Mucosa of stomach (tissue), 1 donor: ENCODE results near the gene ARHGEF26.
"Not testable (repeated sequence)": the region's sequence is repeated elsewhere in the genome, so short reads cannot be mapped to it uniquely, and the experiment has no call there.

Experiments
- H3K27me3 ChIP-seq: one replicate; pipeline ENCODE4 v1.7.0; 2013; ENCODE audit warnings: mild to moderate bottlenecking, low read length; ENCODE audit not compliant: control insufficient read depth, insufficient read depth
- H3K36me3 ChIP-seq: one replicate; pipeline ENCODE4 v1.7.0; 2013; ENCODE audit warnings: low read length; ENCODE audit not compliant: control insufficient read depth, insufficient read depth
- H3K4me1 ChIP-seq: one replicate; pipeline ENCODE4 v1.7.0; 2013; ENCODE audit warnings: mild to moderate bottlenecking, low read length; ENCODE audit not compliant: control insufficient read depth, insufficient read depth
- H3K4me3 ChIP-seq: one replicate; pipeline ENCODE4 v1.7.0; 2013; ENCODE audit warnings: low read length
- H3K9ac ChIP-seq: one replicate; pipeline ENCODE4 v1.7.0; 2013; ENCODE audit warnings: mild to moderate bottlenecking, low read length, moderate library complexity
- H3K9me3 ChIP-seq: one replicate; pipeline ENCODE4 v1.7.0; 2013; ENCODE audit warnings: mild to moderate bottlenecking, low read length, moderate library complexity; ENCODE audit not compliant: control insufficient read depth
- donor health status: Pancreatic carcinoma.

Gene ARHGEF26, protein sequence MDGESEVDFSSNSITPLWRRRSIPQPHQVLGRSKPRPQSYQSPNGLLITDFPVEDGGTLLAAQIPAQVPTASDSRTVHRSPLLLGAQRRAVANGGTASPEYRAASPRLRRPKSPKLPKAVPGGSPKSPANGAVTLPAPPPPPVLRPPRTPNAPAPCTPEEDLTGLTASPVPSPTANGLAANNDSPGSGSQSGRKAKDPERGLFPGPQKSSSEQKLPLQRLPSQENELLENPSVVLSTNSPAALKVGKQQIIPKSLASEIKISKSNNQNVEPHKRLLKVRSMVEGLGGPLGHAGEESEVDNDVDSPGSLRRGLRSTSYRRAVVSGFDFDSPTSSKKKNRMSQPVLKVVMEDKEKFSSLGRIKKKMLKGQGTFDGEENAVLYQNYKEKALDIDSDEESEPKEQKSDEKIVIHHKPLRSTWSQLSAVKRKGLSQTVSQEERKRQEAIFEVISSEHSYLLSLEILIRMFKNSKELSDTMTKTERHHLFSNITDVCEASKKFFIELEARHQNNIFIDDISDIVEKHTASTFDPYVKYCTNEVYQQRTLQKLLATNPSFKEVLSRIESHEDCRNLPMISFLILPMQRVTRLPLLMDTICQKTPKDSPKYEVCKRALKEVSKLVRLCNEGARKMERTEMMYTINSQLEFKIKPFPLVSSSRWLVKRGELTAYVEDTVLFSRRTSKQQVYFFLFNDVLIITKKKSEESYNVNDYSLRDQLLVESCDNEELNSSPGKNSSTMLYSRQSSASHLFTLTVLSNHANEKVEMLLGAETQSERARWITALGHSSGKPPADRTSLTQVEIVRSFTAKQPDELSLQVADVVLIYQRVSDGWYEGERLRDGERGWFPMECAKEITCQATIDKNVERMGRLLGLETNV

DNA sequence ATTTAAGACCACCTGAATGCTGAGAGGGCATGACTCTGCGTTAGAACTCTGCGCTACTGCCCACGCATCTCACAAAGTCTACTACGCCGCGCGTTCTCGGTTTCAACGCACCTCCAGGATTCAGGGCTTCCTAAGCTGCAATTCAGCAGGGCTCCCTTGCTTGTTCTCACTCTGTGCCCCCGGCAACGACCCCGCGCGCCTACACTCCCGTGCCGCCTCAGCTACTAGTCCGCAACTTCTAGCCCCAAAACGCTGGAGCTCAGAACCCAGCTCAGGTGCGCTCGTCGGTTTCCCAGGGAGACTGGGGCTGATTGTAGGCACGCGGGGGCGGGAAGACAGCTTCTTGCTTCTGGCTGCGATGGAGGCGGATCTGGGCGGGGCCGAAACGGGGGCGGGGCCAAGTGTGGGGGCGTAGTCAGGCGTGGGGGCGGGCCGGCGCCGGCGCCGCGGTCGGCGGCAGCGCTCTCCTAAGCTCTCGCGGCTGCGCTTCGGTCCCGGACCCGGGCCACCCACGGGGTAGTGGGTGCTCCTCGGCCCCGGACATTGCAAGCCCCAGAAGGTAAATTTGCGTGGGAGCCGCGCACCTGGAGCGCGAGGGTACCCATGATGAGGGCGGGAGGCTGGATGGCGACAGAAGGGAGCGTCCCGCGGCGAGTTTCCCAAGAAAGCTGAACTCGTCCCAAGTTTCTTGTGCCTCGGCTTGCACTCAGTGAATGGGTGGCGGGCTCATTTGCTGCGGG, at the start of gene ARHGEF26:
Gene ARHGEF26 (plus strand): TSS at position 430 of the 740 bp plus-strand sequence. CDS start 603 bp downstream, outside the sequence.
- Histone ChIP-seq H3K27me3 (peaks cover 7% of the 10 kb centered on the region), H3K9me3 (no peaks in the 10 kb centered on the region), H3K36me3 (no peaks in the 10 kb centered on the region), H3K4me1 (peaks cover 5% of the 10 kb centered on the region), H3K9ac (peak within 1 kb of the TSS; percentile 70), H3K4me3 (peak within 1 kb of the TSS; percentile 61)

DNA sequence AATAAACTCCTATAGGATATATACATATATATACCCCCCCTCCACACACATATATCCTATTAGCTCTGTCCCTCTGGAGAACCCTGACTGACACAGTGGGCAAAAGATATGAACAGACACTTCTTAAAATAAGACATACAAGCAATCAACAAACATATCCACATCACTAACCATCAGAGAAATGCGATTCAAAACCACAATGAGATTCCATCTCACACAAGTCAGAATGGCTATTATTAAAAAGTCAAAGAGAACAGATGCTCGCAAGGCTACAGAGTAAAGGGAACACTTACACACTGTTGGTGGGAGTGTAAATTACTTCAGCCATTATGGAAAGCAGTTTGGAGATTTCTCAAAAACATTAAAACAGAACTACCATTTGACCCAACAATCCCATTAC, 46.2 kb upstream of the ARHGEF26 start:
- Histone ChIP-seq H3K36me3 (no peaks in the 10 kb centered on the region), H3K9me3 (no peaks in the 10 kb centered on the region), H3K9ac (no peak overlapping the region), H3K27me3 (no peaks in the 10 kb centered on the region), H3K4me1 (no peaks in the 10 kb centered on the region), H3K4me3 (no peak overlapping the region)

DNA sequence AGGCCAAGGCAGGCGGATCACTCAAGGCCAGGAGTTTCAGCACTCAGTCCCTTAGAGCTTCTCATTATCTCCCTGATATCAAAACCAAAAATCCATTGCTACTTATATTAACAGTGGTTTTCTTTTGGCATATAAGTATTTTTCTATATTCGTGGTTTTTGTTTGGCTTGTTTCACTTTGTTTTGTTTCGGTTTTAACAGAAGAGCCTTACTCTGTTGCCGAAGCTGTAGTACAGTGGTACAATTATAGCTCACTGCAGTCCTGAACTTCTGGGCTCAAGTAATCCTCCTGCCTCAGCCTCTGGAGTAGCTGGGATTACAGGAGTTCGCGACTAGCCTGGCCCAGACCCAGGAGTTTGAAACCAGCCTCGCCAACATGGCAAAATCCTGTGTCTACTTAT, 42.5 kb upstream of the ARHGEF26 start:
- H3K36me3 ChIP-seq = no peaks in the 10 kb centered on the region
- H3K4me1 ChIP-seq = peaks cover 5% of the 10 kb centered on the region
- no peaks in the 10 kb centered on the region for H3K27me3 ChIP-seq
- H3K4me3 ChIP-seq = no peak overlapping the region
- H3K9ac ChIP-seq = no peak overlapping the region
- no peaks in the 10 kb centered on the region for H3K9me3 ChIP-seq

DNA sequence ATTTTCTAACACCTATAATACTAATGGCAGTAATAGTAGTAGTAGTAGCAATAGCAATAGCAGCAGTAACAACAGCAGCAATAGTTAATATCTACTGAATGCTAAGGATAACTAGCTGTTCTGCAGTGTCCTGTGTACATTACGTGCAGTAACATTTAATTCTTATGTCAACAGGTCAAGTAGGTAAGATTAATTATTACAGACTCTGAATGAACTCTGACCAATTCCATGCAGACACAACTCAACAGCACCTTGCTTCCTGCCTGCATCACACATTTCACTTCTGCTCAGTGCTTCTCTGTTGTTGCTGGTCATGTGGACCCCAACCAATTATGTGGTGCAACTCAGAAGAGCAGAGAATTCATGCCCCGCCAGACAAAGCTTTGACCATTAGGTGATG, 39.9 kb upstream of the ARHGEF26 start:
- peaks cover 5% of the 10 kb centered on the region for H3K4me1 ChIP-seq
- no peaks in the 10 kb centered on the region for H3K27me3 ChIP-seq
- no peak overlapping the region for H3K9ac ChIP-seq
- no peaks in the 10 kb centered on the region for H3K9me3 ChIP-seq
- no peaks in the 10 kb centered on the region for H3K36me3 ChIP-seq
- no peak overlapping the region for H3K4me3 ChIP-seq

DNA sequence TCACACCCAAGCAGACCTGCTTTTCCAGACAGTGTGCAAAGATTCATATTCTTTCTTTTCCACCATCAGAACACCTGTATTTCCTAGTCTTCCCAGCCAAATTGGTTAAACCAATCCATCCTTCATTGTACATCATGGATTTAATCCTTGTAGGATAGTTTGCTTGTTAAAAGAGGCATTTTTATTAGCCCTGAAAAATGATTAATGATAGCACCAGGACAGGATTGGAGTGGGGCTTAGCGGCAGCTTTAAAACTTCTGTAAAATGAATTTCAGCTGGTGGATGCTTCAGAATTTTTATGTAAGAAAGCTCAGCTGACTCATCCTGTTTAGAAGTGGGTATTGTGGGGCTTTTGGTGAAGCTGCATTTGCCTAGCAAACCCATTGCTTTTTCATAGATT, 36.1 kb upstream of the ARHGEF26 start:
- Histone ChIP-seq H3K9ac (no peak overlapping the region), H3K27me3 (no peaks in the 10 kb centered on the region), H3K9me3 (no peaks in the 10 kb centered on the region), H3K4me3 (no peak overlapping the region), H3K4me1 (peaks cover 5% of the 10 kb centered on the region), H3K36me3 (no peaks in the 10 kb centered on the region)

DNA sequence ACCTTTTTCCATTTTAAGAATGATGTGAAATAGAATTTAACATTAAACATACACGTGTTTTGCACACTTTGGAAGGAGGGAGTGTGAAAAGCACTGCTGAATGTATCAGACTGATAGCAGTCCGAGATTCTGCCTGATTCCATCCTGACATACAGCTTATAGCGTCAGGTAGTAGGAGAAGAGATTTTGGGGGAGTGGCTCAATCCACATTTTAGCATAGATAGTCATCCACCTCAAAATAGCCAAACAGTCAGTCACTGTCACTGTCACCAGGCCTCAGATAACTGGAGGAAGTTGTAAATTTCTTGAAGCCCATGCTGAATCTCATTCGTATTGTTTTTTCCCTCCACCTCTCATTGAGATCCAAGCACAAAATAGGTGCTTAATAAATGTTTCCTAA, 35.4 kb upstream of the ARHGEF26 start:
- H3K27me3 ChIP-seq = no peaks in the 10 kb centered on the region
- no peaks in the 10 kb centered on the region for H3K36me3 ChIP-seq
- H3K4me3 ChIP-seq = no peak overlapping the region
- H3K4me1 ChIP-seq = peaks cover 5% of the 10 kb centered on the region
- H3K9me3 ChIP-seq = no peaks in the 10 kb centered on the region
- no peak overlapping the region for H3K9ac ChIP-seq

DNA sequence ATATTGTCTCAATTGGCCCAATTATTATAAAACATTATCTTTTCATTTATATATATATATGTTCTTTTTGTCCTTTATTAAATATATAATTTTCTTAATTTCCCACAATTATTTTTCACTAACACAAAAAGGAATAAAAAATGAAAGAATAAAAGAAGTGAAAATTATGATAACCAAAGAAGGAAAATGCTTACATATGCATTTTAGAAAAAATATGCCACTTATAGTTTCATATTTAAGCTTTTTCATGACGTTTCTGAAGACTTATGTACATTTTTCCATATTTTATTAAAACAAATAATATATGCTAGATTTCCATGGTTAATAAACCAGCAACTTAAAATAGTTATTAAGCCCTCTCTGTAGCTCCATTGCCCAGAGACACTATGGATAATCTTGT, 34.9 kb upstream of the ARHGEF26 start:
- Histone ChIP-seq H3K4me3 (no peak overlapping the region), H3K9ac (no peak overlapping the region), H3K36me3 (no peaks in the 10 kb centered on the region), H3K9me3 (no peaks in the 10 kb centered on the region), H3K4me1 (peaks cover 3% of the 10 kb centered on the region), H3K27me3 (no peaks in the 10 kb centered on the region)

DNA sequence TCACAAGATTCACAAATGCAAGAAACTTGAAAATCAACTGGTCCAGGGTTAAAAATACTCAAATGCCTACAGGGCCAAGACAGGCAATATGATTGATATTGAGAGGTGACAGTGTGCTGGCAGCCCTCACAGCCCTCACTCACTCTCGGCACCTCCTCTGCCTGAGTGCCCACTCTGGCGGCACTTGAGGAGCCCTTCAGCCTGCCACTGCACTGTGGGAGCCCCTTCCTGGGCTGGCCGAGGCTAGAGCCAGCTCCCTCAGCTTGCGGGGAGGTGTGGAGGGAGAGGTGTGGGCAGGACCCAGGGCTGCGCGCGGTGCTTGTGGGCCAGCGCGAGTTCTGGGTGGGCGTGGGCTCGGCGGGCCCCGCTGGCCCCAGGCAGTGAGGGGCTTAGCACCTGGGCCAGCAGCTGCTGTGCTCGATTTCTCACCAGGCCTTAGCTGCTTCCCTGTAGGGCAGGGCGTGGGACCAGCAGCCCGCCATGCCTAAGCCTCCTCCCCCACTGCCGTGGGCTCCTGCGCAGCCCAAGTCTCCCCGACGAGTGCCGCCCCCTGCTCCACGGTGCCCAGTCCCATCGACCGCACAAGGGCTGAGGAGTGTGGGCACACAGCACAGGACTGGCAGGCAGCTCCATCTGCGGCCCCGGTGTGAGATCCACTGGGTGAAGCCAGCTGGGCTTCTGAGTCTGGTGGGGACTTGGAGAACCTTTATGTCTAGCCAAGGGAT, 33.3 kb upstream of the ARHGEF26 start:
- not testable (repeated sequence) for H3K4me3 ChIP-seq, H3K27me3 ChIP-seq, H3K4me1 ChIP-seq, H3K9me3 ChIP-seq, H3K9ac ChIP-seq, H3K36me3 ChIP-seq

DNA sequence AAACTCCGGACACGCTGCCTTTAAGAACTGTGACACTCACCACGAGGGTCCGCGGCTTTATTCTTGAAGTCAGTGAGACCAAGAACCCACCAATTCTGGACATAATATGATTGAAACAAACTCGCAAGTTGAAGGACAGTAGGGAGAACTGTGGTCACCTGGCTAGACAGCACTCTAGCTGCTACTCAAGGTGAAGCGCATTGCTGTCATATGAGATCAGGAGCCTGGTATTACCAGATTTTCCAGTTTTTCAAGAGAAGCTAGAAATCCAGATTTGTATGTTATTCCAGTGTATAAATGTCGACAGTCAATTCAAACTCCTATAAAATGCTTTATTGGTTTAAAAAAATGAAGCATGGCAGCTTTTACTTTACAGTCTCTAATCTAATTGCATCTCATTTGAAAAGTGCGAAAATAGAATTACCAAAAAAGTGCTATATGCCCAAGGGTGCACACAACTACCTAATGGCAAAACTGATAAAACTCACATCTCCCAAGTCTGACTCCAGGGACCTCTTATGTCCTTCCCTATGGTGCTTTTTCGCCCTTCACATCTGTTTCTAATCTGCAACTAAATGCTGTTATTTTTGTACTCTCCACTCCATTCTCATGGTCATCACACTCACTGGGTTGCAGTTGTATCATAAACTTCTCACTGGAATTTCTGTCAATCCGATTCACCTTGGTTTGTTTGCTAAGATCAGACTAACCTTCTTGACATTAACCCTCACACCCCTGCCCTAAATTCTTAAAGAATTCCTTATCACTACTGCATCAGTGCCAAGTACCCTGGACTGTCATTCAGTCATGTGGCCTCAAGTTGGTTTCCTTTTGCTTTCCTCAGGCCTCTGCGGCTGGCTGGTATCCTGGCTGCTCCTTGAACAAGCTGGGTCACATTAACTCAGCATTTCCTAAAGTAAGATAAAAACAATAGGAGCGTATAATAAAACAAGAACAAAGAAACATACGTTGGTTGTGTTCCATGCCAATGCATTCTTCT, 31.5 kb upstream of the ARHGEF26 start:
- Histone ChIP-seq H3K9ac (no peak overlapping the region), H3K4me1 (no peaks in the 10 kb centered on the region), H3K36me3 (no peaks in the 10 kb centered on the region), H3K27me3 (no peaks in the 10 kb centered on the region), H3K4me3 (no peak overlapping the region), H3K9me3 (no peaks in the 10 kb centered on the region)

DNA sequence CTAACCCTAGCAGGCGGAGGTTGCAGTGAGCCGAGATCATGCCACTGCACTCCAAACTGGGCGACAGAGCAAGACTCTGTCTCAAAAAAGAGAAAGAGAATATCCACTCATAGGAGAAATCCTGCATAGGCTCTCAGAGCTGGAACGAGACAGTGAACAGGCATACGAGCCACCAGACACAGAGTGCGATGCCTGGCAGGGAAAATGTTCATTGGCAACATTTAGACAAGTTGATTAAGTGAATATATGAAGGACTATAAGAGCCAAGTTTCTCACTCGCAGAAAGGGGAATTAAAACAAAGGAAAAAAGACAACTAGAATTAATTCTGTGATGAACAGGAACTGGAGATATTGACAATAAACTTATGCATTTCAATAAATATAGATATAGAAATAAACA, 27.1 kb upstream of the ARHGEF26 start:
- Histone ChIP-seq H3K9me3 (no peaks in the 10 kb centered on the region), H3K27me3 (no peaks in the 10 kb centered on the region), H3K4me1 (no peaks in the 10 kb centered on the region), H3K9ac (no peak overlapping the region), H3K4me3 (no peak overlapping the region), H3K36me3 (no peaks in the 10 kb centered on the region)
